Measurements from ENCODE around the gene EDA. TPM values are rescaled to one million over a fixed set of nuclear protein-coding genes. Genes with fewer than 3 reads are reported as not detected.

EDA gene
- total RNA-seq, 1 donor: 9.1 TPM

GRCh38 chrX:69670001-69670555, 54.2 kb downstream of the EDA start:
- no peaks in the 10 kb centered on the region for H3K27me3 ChIP-seq (ENCODE audit: insufficient read depth, low read length)
- peaks cover 5% of the 10 kb centered on the region for H3K9me3 ChIP-seq (ENCODE audit: low read depth, low read length)
- H3K4me1 ChIP-seq (ENCODE audit: insufficient read depth, low read length): no peaks in the 10 kb centered on the region
- no peak overlapping the region for H3K4me3 ChIP-seq (ENCODE audit: low read length)

GRCh38 chrX:69674891-69675290, 59.0 kb downstream of the EDA start:
- Histone ChIP-seq H3K4me1 (ENCODE audit: insufficient read depth, low read length) (no peaks in the 10 kb centered on the region), H3K9me3 (ENCODE audit: low read depth, low read length) (peaks cover under 1% of the 10 kb centered on the region), H3K27me3 (ENCODE audit: insufficient read depth, low read length) (no peaks in the 10 kb centered on the region), H3K4me3 (ENCODE audit: low read length) (no peak overlapping the region)

GRCh38 chrX:69705818-69706217, 89.9 kb downstream of the EDA start:
- Histone ChIP-seq H3K4me3 (ENCODE audit: low read length) (no peak overlapping the region), H3K9me3 (ENCODE audit: low read depth, low read length) (no peaks in the 10 kb centered on the region), H3K4me1 (ENCODE audit: insufficient read depth, low read length) (no peaks in the 10 kb centered on the region), H3K27me3 (ENCODE audit: insufficient read depth, low read length) (no peaks in the 10 kb centered on the region)

GRCh38 chrX:69718102-69718501, 102.2 kb downstream of the EDA start:
- Histone ChIP-seq H3K4me1 (ENCODE audit: insufficient read depth, low read length) (no peaks in the 10 kb centered on the region), H3K9me3 (ENCODE audit: low read depth, low read length) (no peaks in the 10 kb centered on the region), H3K27me3 (ENCODE audit: insufficient read depth, low read length) (no peaks in the 10 kb centered on the region), H3K4me3 (ENCODE audit: low read length) (no peak overlapping the region)

- Histone ChIP-seq H3K9me3 (ENCODE audit: low read depth, low read length) (no peaks in the 10 kb centered on the region), H3K4me1 (ENCODE audit: insufficient read depth, low read length) (no peaks in the 10 kb centered on the region), H3K4me3 (ENCODE audit: low read length) (no peak overlapping the region), H3K27me3 (ENCODE audit: insufficient read depth, low read length) (no peaks in the 10 kb centered on the region)
Observed at GRCh38 chrX:69724307-69724706, 108.4 kb downstream of the EDA start.

GRCh38 chrX:69740317-69740716, 124.4 kb downstream of the EDA start:
- Histone ChIP-seq H3K27me3 (ENCODE audit: insufficient read depth, low read length) (no peaks in the 10 kb centered on the region), H3K4me1 (ENCODE audit: insufficient read depth, low read length) (no peaks in the 10 kb centered on the region), H3K4me3 (ENCODE audit: low read length) (no peak overlapping the region), H3K9me3 (ENCODE audit: low read depth, low read length) (no peaks in the 10 kb centered on the region)

- H3K4me3 ChIP-seq (ENCODE audit: low read length): no peak overlapping the region
- H3K4me1 ChIP-seq (ENCODE audit: insufficient read depth, low read length): no peaks in the 10 kb centered on the region
- no peaks in the 10 kb centered on the region for H3K9me3 ChIP-seq (ENCODE audit: low read depth, low read length)
- no peaks in the 10 kb centered on the region for H3K27me3 ChIP-seq (ENCODE audit: insufficient read depth, low read length)
Observed at GRCh38 chrX:69741721-69742120, 125.8 kb downstream of the EDA start.

GRCh38 chrX:69746051-69746450, 130.1 kb downstream of the EDA start:
- no peaks in the 10 kb centered on the region for H3K27me3 ChIP-seq (ENCODE audit: insufficient read depth, low read length)
- no peaks in the 10 kb centered on the region for H3K9me3 ChIP-seq (ENCODE audit: low read depth, low read length)
- no peak overlapping the region for H3K4me3 ChIP-seq (ENCODE audit: low read length)
- no peaks in the 10 kb centered on the region for H3K4me1 ChIP-seq (ENCODE audit: insufficient read depth, low read length)

- no peaks in the 10 kb centered on the region for H3K27me3 ChIP-seq (ENCODE audit: insufficient read depth, low read length)
- H3K9me3 ChIP-seq (ENCODE audit: low read depth, low read length): no peaks in the 10 kb centered on the region
- no peak overlapping the region for H3K4me3 ChIP-seq (ENCODE audit: low read length)
Observed at GRCh38 chrX:69748055-69748454, 132.1 kb downstream of the EDA start.

GRCh38 chrX:69759921-69760625, 144.2 kb downstream of the EDA start:
- Histone ChIP-seq H3K4me1 (ENCODE audit: insufficient read depth, low read length) (no peaks in the 10 kb centered on the region), H3K4me3 (ENCODE audit: low read length) (no peak overlapping the region), H3K27me3 (ENCODE audit: insufficient read depth, low read length) (no peaks in the 10 kb centered on the region), H3K9me3 (ENCODE audit: low read depth, low read length) (no peaks in the 10 kb centered on the region)

More at GRCh38 chrX:69748055-69748454, 132.1 kb downstream of the EDA start:
- H3K4me1 ChIP-seq (ENCODE audit: insufficient read depth, low read length): no peaks in the 10 kb centered on the region

- Histone ChIP-seq H3K4me3 (ENCODE audit: low read length) (no peak overlapping the region), H3K4me1 (ENCODE audit: insufficient read depth, low read length) (no peaks in the 10 kb centered on the region), H3K9me3 (ENCODE audit: low read depth, low read length) (no peaks in the 10 kb centered on the region), H3K27me3 (ENCODE audit: insufficient read depth, low read length) (no peaks in the 10 kb centered on the region)
Observed at GRCh38 chrX:69761633-69762032, 145.7 kb downstream of the EDA start.

- H3K9me3 ChIP-seq (ENCODE audit: low read depth, low read length): no peaks in the 10 kb centered on the region
- H3K4me3 ChIP-seq (ENCODE audit: low read length): no peak overlapping the region
- no peaks in the 10 kb centered on the region for H3K27me3 ChIP-seq (ENCODE audit: insufficient read depth, low read length)
- H3K4me1 ChIP-seq (ENCODE audit: insufficient read depth, low read length): no peaks in the 10 kb centered on the region
Observed at GRCh38 chrX:69762340-69762739, 146.4 kb downstream of the EDA start.

GRCh38 chrX:69793260-69793935, 177.5 kb downstream of the EDA start:
- no peaks in the 10 kb centered on the region for H3K9me3 ChIP-seq (ENCODE audit: low read depth, low read length)
- H3K4me1 ChIP-seq (ENCODE audit: insufficient read depth, low read length): no peaks in the 10 kb centered on the region

GRCh38 chrX:69795702-69796101, 179.8 kb downstream of the EDA start:
- no peaks in the 10 kb centered on the region for H3K9me3 ChIP-seq (ENCODE audit: low read depth, low read length)
- H3K27me3 ChIP-seq (ENCODE audit: insufficient read depth, low read length): no peaks in the 10 kb centered on the region
- H3K4me3 ChIP-seq (ENCODE audit: low read length): no peak overlapping the region
- H3K4me1 ChIP-seq (ENCODE audit: insufficient read depth, low read length): no peaks in the 10 kb centered on the region

More at GRCh38 chrX:69793260-69793935, 177.5 kb downstream of the EDA start:
- Histone ChIP-seq H3K4me3 (ENCODE audit: low read length) (no peak overlapping the region), H3K27me3 (ENCODE audit: insufficient read depth, low read length) (no peaks in the 10 kb centered on the region)

GRCh38 chrX:69807400-69807799, 191.5 kb downstream of the EDA start:
- no peaks in the 10 kb centered on the region for H3K9me3 ChIP-seq (ENCODE audit: low read depth, low read length)

More at GRCh38 chrX:69807400-69807799, 191.5 kb downstream of the EDA start:
- H3K27me3 ChIP-seq (ENCODE audit: insufficient read depth, low read length): no peaks in the 10 kb centered on the region
- no peak overlapping the region for H3K4me3 ChIP-seq (ENCODE audit: low read length)
- no peaks in the 10 kb centered on the region for H3K4me1 ChIP-seq (ENCODE audit: insufficient read depth, low read length)

Measured in mononuclear cell (primary cell).